GM12878 (cell line): ENCODE data around the gene STK4. TPM values are rescaled to one million over a fixed set of nuclear protein-coding genes. Genes with fewer than 3 reads are reported as not detected.

Experiments used
- ATF7 ChIP-seq: fragments of 450-650 bp; IDR thresholded peaks from 2 replicates; pipeline ENCODE4 v1.6.1; 2016; ENCODE audit warnings: low read depth, mild to moderate bottlenecking
- BCL11A ChIP-seq: IDR thresholded peaks from 2 replicates; pipeline ENCODE4 v1.6.1; 2011; ENCODE audit warnings: low read depth, low read length
- BCLAF1 ChIP-seq: fragments of 450-650 bp; IDR thresholded peaks from 2 replicates; pipeline ENCODE4 v1.6.1; 2017; ENCODE audit warnings: antibody characterized with exemption, mild to moderate bottlenecking, moderate library complexity
- CBX5 ChIP-seq: sonication (generic); IDR thresholded peaks from 2 replicates; pipeline ENCODE4 v1.6.1; 2016; ENCODE audit warnings: low read depth, moderate library complexity, mild to moderate bottlenecking, inconsistent platforms
- E2F8 ChIP-seq: fragments of 450-650 bp; IDR thresholded peaks from 2 replicates; pipeline ENCODE4 v1.6.1; 2018; ENCODE audit warnings: mild to moderate bottlenecking, low read depth, moderate library complexity; ENCODE audit not compliant: partially characterized antibody
- EGR1 ChIP-seq, 2 experiments: IDR thresholded peaks; 1 replicate in 1 of 2; 2 replicates in 1 of 2; pipeline ENCODE4 v1.6.1; 2011 to 2012; ENCODE audit warnings: low read depth in 2 of 2, low read length in 2 of 2, borderline replicate concordance in 1 of 2, mild to moderate bottlenecking in 1 of 2, moderate library complexity in 1 of 2
- ETV6 ChIP-seq, 2 experiments: fragments of 450-650 bp in 1 of 2; IDR thresholded peaks in 1 of 2; conservative IDR thresholded peaks in 1 of 2; 2 replicates each; pipeline ENCODE4 v1.6.1; 2014; ENCODE audit warnings: antibody characterized with exemption in 1 of 2, borderline replicate concordance in 1 of 2, low read depth in 1 of 2, mild to moderate bottlenecking in 1 of 2, moderate library complexity in 1 of 2
- HDAC2 ChIP-seq: fragments of 200-600 bp; sonication (generic); IDR thresholded peaks from 2 replicates; pipeline ENCODE4 v1.6.1; 2017
- HDAC6 ChIP-seq: fragments of 200-600 bp; sonication (generic); IDR thresholded peaks from one replicate; pipeline ENCODE4 v1.8.0; 2017; ENCODE audit warnings: antibody characterized with exemption; ENCODE audit not compliant: unreplicated experiment
- IRF4 ChIP-seq: IDR thresholded peaks from 2 replicates; pipeline ENCODE4 v1.6.1; 2011; ENCODE audit warnings: low read depth, low read length
- MEF2B ChIP-seq: fragments of 450-650 bp; IDR thresholded peaks from 2 replicates; pipeline ENCODE4 v1.6.1; 2018; ENCODE audit warnings: mild to moderate bottlenecking, moderate library complexity; ENCODE audit not compliant: partially characterized antibody, poor library complexity, severe bottlenecking
- MXI1 ChIP-seq: fragments of 150-350 bp; IDR thresholded peaks from 2 replicates; pipeline ENCODE4 v1.6.1; 2011; ENCODE audit warnings: low read depth, mild to moderate bottlenecking, inconsistent platforms, low read length, improper control_type of control experiment
- MYB ChIP-seq: fragments of 150-350 bp; IDR thresholded peaks from 2 replicates; pipeline ENCODE4 v1.6.1; 2014; ENCODE audit warnings: mild to moderate bottlenecking, low read depth, low read length, borderline replicate concordance
- POLR2A ChIP-seq: IDR thresholded peaks from 2 replicates; pipeline ENCODE4 v1.6.1; 2011; ENCODE audit warnings: low read depth, mild to moderate bottlenecking, low read length
- POLR2AphosphoS2 ChIP-seq: IDR thresholded peaks from 2 replicates; pipeline ENCODE4 v1.6.1; 2011; ENCODE audit warnings: low read depth, mild to moderate bottlenecking, low read length, improper control_type of control experiment, moderate library complexity
- RAD51 ChIP-seq: fragments of 450-650 bp; IDR thresholded peaks from 2 replicates; pipeline ENCODE4 v1.6.1; 2016; ENCODE audit warnings: moderate library complexity, mild to moderate bottlenecking, inconsistent platforms
- RUNX3 ChIP-seq: IDR thresholded peaks from 2 replicates; pipeline ENCODE4 v1.6.1; 2012; ENCODE audit warnings: low read length, inconsistent platforms
- SMC3 ChIP-seq: IDR thresholded peaks from 2 replicates; pipeline ENCODE4 v1.6.1; 2011; ENCODE audit warnings: low read length, improper control_type of control experiment, borderline replicate concordance
- SREBF1 ChIP-seq: IDR thresholded peaks from 2 replicates; pipeline ENCODE4 v1.6.1; 2012; ENCODE audit warnings: mild to moderate bottlenecking, low read length
- TBL1XR1 ChIP-seq: IDR thresholded peaks from 2 replicates; pipeline ENCODE4 v1.6.1; 2012; ENCODE audit warnings: low read depth, low read length, improper control_type of control experiment
- TCF7 ChIP-seq: IDR thresholded peaks from 2 replicates; pipeline ENCODE4 v1.6.1; 2014; ENCODE audit warnings: antibody characterized with exemption, borderline replicate concordance
- YY1 ChIP-seq: IDR thresholded peaks from 2 replicates; pipeline ENCODE4 v1.6.1; 2011; ENCODE audit warnings: low read depth, mild to moderate bottlenecking, low read length
- ZBTB11 ChIP-seq: fragments of 450-650 bp; formaldehyde crosslinking; IDR thresholded peaks from 2 replicates; pipeline ENCODE4 v1.5.0; 2022; ENCODE audit warnings: mild to moderate bottlenecking, missing genetic modification characterization
- ZSCAN29 ChIP-seq: fragments of 450-650 bp; IDR thresholded peaks from 2 replicates; pipeline ENCODE4 v1.6.1; 2017; ENCODE audit warnings: mild to moderate bottlenecking, moderate library complexity
- polyA plus RNA-seq, 11 experiments: library from polyadenylated mRNA; depleted of rRNA in 4 of 11; unstranded in 6 of 11; stranded (reverse) in 5 of 11; fragments of >200 nt; fragmentation: Nextera tagmentation in 4 of 11; fragmentation: Illumina TruSeq in 1 of 11; extraction: Ambion mirVana in 4 of 11; extraction: Trizol in 1 of 11; gene quantifications; 1 replicate in 1 of 11; 2 replicates in 10 of 11; pipeline versions ENCODE4 v1.2.1 to v1.2.3, GENCODE V29; 2011 to 2016; ENCODE audit warnings: inconsistent platforms in 2 of 11, missing spikeins in 2 of 11, low read depth in 1 of 11
- total RNA-seq, 4 experiments: library from RNA; depleted of rRNA in 3 of 4; stranded (reverse); fragments of >200 nt in 3 of 4; fragmentation: Illumina TruSeq in 1 of 4; extraction: Trizol in 1 of 4; gene quantifications; 2 replicates each; pipeline versions ENCODE4 v1.2.1 to v1.2.3, GENCODE V29; 2013 to 2021

Gene STK4
- total and polyA plus RNA-seq, 10 of the 15 experiments (the other 5 are each of a cell fraction or from before 2014, with no cell fraction given): 24.0 to 135 (median 89.7) TPM

- no peak for TF ChIP-seq E2F8
- TF ChIP-seq RUNX3: peak; percentile 67; the same call in 1 of the 2 replicates
- no peak for TF ChIP-seq TCF7
- TF ChIP-seq RAD51: no peak
- TF ChIP-seq HDAC6: no peak
- no peak for TF ChIP-seq TBL1XR1
- TF ChIP-seq CBX5: no peak
- TF ChIP-seq SMC3: no peak
- no peak for TF ChIP-seq POLR2A
- no peak for TF ChIP-seq ZSCAN29
- TF ChIP-seq BCLAF1: no peak
- no peak for TF ChIP-seq BCL11A
- TF ChIP-seq YY1: no peak
- no peak for TF ChIP-seq ATF7
- TF ChIP-seq HDAC2: no peak
- TF ChIP-seq ETV6 (conservative IDR thresholded peaks at IDR 0.05 in 1 of 2, IDR thresholded peaks at IDR 0.05 in 1 of 2; ENCODE audit: borderline replicate concordance in 1 of 2, low read depth in 1 of 2): peak in 1 of 2 experiments; percentile 45; a peak in 1 of 4 replicates
- no peak for TF ChIP-seq EGR1 (IDR thresholded peaks at IDR 0.05; ENCODE audit: borderline replicate concordance in 1 of 2, low read depth in 2 of 2, low read length in 2 of 2)
- peak; percentile 80; the same call in 1 of the 2 replicates for TF ChIP-seq MXI1
- TF ChIP-seq ZBTB11 (CRISPR knock-in tag): no peak
- TF ChIP-seq MYB: no peak
- no peak for TF ChIP-seq SREBF1
- no peak for TF ChIP-seq POLR2AphosphoS2
- TF ChIP-seq IRF4: no peak
- no peak for TF ChIP-seq MEF2B
These were observed 995 bp downstream of the STK4 start (continued) for GRCh38 chr20:44967207-44967807.
